ENCODE measurements around the gene TEX261.

- TF ChIP-seq SUZ12 (IDR thresholded peaks at IDR 0.05; ENCODE audit: extremely low read depth, insufficient read depth, insufficient read length): no peak
- no peak for TF ChIP-seq YY1 (IDR thresholded peaks at IDR 0.05; ENCODE audit: insufficient read depth, insufficient read length)
Measured at GRCh38 chr2:70939001-70939838, 55.5 kb downstream of the TEX261 start.

All from NT2/D1 (cell line).